ENCODE results near the gene EGLN2. TPM values are rescaled to one million over a fixed set of nuclear protein-coding genes. Genes with fewer than 3 reads are reported as not detected.
A peak's percentile ranks its signal among the peaks of the same experiment; 100 is the strongest.

EGLN2 gene
- total RNA-seq, 1 donor from 2014 or later, result 83.4 TPM

DNA sequence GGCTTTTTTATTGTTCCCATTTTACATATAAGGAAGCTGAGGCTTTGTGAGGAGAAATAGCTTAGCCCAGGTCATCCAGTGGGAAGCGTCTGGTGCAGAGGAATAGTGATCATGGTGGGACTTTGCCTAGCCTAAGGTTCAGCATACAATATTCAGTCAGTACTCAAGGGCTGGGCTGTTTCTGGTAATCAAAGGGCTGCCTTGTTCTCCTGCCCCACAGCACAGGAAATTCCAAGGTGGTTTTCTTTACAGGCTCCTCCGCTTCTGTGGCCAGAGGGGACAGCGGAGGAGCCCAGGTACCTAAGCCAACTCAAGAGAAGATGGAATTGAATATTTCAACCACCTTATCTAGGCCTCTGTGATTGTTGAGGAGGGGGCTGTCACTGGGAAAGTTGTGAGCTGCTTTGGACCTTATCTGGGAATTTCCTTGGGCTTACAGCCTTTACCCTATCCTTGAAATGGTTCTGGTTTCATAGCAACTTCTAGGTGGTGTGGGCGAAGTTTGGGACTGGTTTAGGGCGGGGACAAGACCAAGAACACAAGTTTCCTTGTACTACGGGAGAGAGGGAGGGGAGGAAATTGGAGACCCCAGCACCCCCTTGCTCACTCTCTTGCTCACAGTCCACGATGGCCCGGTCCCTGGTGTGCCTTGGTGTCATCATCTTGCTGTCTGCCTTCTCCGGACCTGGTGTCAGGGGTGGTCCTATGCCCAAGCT is 23.9 kb upstream of the EGLN2 start, which contains the start of gene MIA:
TSS of gene MIA (plus strand) at position 606 of the 716 bp plus-strand sequence. CDS start at position 628, 22 bp downstream.
- Mint-ChIP-seq H3K27me3 (no peaks in the 10 kb centered on the region), H3K4me3 (no peak within 1 kb of the TSS), H3K4me1 (ENCODE audit: unreplicated experiment) (peaks cover 17% of the 10 kb centered on the region), H3K9me3 (peaks cover 5% of the 10 kb centered on the region), H3K36me3 (peaks cover 14% of the 10 kb centered on the region), H3K27ac (peak within 1 kb of the TSS; percentile 100)
- TF ChIP-seq, protein P1, sequence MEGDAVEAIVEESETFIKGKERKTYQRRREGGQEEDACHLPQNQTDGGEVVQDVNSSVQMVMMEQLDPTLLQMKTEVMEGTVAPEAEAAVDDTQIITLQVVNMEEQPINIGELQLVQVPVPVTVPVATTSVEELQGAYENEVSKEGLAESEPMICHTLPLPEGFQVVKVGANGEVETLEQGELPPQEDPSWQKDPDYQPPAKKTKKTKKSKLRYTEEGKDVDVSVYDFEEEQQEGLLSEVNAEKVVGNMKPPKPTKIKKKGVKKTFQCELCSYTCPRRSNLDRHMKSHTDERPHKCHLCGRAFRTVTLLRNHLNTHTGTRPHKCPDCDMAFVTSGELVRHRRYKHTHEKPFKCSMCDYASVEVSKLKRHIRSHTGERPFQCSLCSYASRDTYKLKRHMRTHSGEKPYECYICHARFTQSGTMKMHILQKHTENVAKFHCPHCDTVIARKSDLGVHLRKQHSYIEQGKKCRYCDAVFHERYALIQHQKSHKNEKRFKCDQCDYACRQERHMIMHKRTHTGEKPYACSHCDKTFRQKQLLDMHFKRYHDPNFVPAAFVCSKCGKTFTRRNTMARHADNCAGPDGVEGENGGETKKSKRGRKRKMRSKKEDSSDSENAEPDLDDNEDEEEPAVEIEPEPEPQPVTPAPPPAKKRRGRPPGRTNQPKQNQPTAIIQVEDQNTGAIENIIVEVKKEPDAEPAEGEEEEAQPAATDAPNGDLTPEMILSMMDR (conservative IDR thresholded peaks at IDR 0.05), result no peak
- no peak for DNase-seq (ENCODE audit: extremely low spot score, unreplicated experiment)

GRCh38 chr19:40775632-40776022 is 23.4 kb upstream of the EGLN2 start:
- H3K36me3 Mint-ChIP-seq, result peaks cover 11% of the 10 kb centered on the region
- TF ChIP-seq, protein P1 (conservative IDR thresholded peaks at IDR 0.05), result no peak
- H3K27ac Mint-ChIP-seq, result peak overlapping the region; percentile 54
- H3K9me3 Mint-ChIP-seq, result peaks cover 5% of the 10 kb centered on the region
- H3K4me1 Mint-ChIP-seq (ENCODE audit: unreplicated experiment), result peaks cover 17% of the 10 kb centered on the region
- H3K4me3 Mint-ChIP-seq, result no peak overlapping the region
- no peak for DNase-seq (ENCODE audit: extremely low spot score, unreplicated experiment)
- no peaks in the 10 kb centered on the region for H3K27me3 Mint-ChIP-seq

DNA sequence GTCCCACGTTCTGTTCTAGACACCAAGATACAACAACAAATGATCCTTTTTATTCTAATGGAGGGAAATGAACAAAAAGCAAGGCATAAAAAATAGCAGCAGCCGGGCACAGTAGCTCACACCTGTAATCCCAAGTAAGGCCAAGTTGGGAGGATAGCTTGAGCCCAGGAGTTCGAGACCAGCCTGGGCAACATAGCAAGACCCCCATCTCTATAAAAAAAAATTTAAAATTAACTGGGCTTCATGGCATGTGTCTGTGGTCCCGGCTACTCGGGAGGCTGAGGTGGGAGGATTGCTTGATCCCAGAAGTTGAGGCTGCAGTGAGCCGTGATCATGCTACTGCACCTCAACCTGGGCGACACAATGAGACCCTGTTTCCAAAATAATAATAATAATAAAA is 22.6 kb upstream of the EGLN2 start:
- H3K36me3 Mint-ChIP-seq, result peaks cover 4% of the 10 kb centered on the region
- TF ChIP-seq, protein P1 (conservative IDR thresholded peaks at IDR 0.05), result no peak
- H3K4me1 Mint-ChIP-seq (ENCODE audit: unreplicated experiment), result peaks cover 17% of the 10 kb centered on the region
- peak overlapping the region; percentile 100 for H3K27ac Mint-ChIP-seq
- no peaks in the 10 kb centered on the region for H3K27me3 Mint-ChIP-seq
- no peaks in the 10 kb centered on the region for H3K9me3 Mint-ChIP-seq
- peak overlapping the region; percentile 89 for H3K4me3 Mint-ChIP-seq
- no peak for DNase-seq (ENCODE audit: extremely low spot score, unreplicated experiment)

GRCh38 chr19:40776932-40777644 is 21.9 kb upstream of the EGLN2 start:
- H3K36me3 Mint-ChIP-seq, result peaks cover 3% of the 10 kb centered on the region
- peaks cover 17% of the 10 kb centered on the region for H3K4me1 Mint-ChIP-seq (ENCODE audit: unreplicated experiment)
- no peaks in the 10 kb centered on the region for H3K9me3 Mint-ChIP-seq
- TF ChIP-seq, protein P1 (conservative IDR thresholded peaks at IDR 0.05), result no peak
- peak; percentile 88 for DNase-seq (ENCODE audit: extremely low spot score, unreplicated experiment)
- H3K4me3 Mint-ChIP-seq, result peak overlapping the region; percentile 89
- no peaks in the 10 kb centered on the region for H3K27me3 Mint-ChIP-seq
- peak overlapping the region; percentile 100 for H3K27ac Mint-ChIP-seq

DNA sequence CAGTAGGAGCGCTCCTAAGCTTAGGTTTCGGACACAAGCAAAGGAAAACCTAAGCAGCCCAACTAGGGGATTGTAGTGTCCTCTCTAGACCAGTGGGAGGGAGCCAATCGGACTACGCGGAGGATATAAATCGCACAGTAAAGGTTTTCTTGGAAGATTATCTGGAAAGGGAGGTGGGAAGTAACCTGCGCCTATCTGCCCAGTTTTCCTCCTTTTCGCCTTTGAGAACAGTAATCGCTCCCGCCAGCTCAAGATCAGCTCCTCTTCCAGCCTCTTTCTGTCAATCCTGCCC is 21.4 kb upstream of the EGLN2 start:
- H3K4me1 Mint-ChIP-seq (ENCODE audit: unreplicated experiment), result peaks cover 17% of the 10 kb centered on the region
- H3K27me3 Mint-ChIP-seq, result no peaks in the 10 kb centered on the region
- H3K27ac Mint-ChIP-seq, result peak overlapping the region; percentile 100
- TF ChIP-seq, protein P1 (conservative IDR thresholded peaks at IDR 0.05), result no peak
- H3K9me3 Mint-ChIP-seq, result no peaks in the 10 kb centered on the region
- no peak for DNase-seq (ENCODE audit: extremely low spot score, unreplicated experiment)
- H3K4me3 Mint-ChIP-seq, result peak overlapping the region; percentile 89
- H3K36me3 Mint-ChIP-seq, result peaks cover 4% of the 10 kb centered on the region

All from type B pancreatic cell (in vitro differentiated cells).